HepG2 (cell line): ENCODE measurements around the gene HNRNPC. TPM values are rescaled to one million over a fixed set of nuclear protein-coding genes. Genes with fewer than 3 reads are reported as not detected.
A peak's percentile ranks its signal among the peaks of the same experiment; 100 is the strongest.

Source experiments
- ARID2 ChIP-seq: sonication (generic); formaldehyde crosslinking; IDR thresholded peaks from 2 replicates; pipeline ENCODE4 v1.8.1; 2022; ENCODE audit warnings: mild to moderate bottlenecking, missing genetic modification reagents, borderline replicate concordance
- ATRX ChIP-seq: sonication (generic); formaldehyde crosslinking; IDR thresholded peaks from 2 replicates; pipeline ENCODE4 v1.4.0; 2020; ENCODE audit warnings: missing genetic modification reagents, borderline replicate concordance
- FUBP1 ChIP-seq: sonication (generic); formaldehyde crosslinking; IDR thresholded peaks from 2 replicates; pipeline ENCODE4 v1.5.1; 2020; ENCODE audit warnings: missing genetic modification reagents, mild to moderate bottlenecking, borderline replicate concordance
- GMEB1 ChIP-seq: sonication (generic); formaldehyde crosslinking; IDR thresholded peaks from 2 replicates; pipeline ENCODE4 v1.5.1; 2020; ENCODE audit warnings: missing genetic modification reagents, mild to moderate bottlenecking, borderline replicate concordance
- HDAC1 ChIP-seq: sonication (generic); formaldehyde crosslinking; IDR thresholded peaks from 2 replicates; pipeline ENCODE4 v1.5.1; 2020; ENCODE audit warnings: mild to moderate bottlenecking, missing genetic modification reagents
- SP140L ChIP-seq: sonication (generic); formaldehyde crosslinking; IDR thresholded peaks from 2 replicates; pipeline ENCODE4 v1.4.0; 2020; ENCODE audit warnings: missing genetic modification reagents, borderline replicate concordance
- TCF12 ChIP-seq, 2 experiments: fragments of 450-650 bp in 1 of 2; sonication (generic) in 1 of 2; formaldehyde crosslinking in 1 of 2; IDR thresholded peaks; 2 replicates each; pipeline versions ENCODE4 v1.6.1 to v1.8.0; 2017 to 2022; ENCODE audit warnings: antibody characterized with exemption in 1 of 2, mild to moderate bottlenecking in 1 of 2, missing genetic modification reagents in 1 of 2, moderate library complexity in 1 of 2
- TCF7L2 ChIP-seq: IDR thresholded peaks from 2 replicates; pipeline ENCODE4 v1.6.1; 2011; ENCODE audit warnings: mild to moderate bottlenecking, low read depth, low read length, moderate library complexity
- THAP8 ChIP-seq: sonication (generic); formaldehyde crosslinking; IDR thresholded peaks from 2 replicates; pipeline ENCODE4 v1.5.1; 2020; ENCODE audit warnings: missing genetic modification reagents, mild to moderate bottlenecking, borderline replicate concordance
- ZNF143 ChIP-seq: sonication (generic); formaldehyde crosslinking; IDR thresholded peaks from 2 replicates; pipeline ENCODE4 v1.4.0; 2020; ENCODE audit warnings: missing genetic modification reagents
- ZNF691 ChIP-seq: sonication (generic); formaldehyde crosslinking; IDR thresholded peaks from 2 replicates; pipeline ENCODE4 v1.4.0; 2020; ENCODE audit warnings: missing genetic modification reagents, low read depth, mild to moderate bottlenecking, borderline replicate concordance
- ZNF850 ChIP-seq: sonication (generic); formaldehyde crosslinking; conservative IDR thresholded peaks from 2 replicates; pipeline ENCODE4 v1.9.0; 2021; ENCODE audit warnings: mild to moderate bottlenecking, missing genetic modification reagents
- polyA plus RNA-seq, 8 experiments: library from polyadenylated mRNA; depleted of rRNA in 3 of 8; stranded (reverse) in 7 of 8; unstranded in 1 of 8; fragments of >200 nt; fragmentation: Illumina TruSeq in 4 of 8; extraction: Trizol in 4 of 8; gene quantifications; 2 replicates each; pipeline versions ENCODE4 v1.2.1 to v1.2.3, GENCODE V29; 2011 to 2016; ENCODE audit warnings: low read depth in 4 of 8, missing spikeins in 1 of 8, mixed read lengths in 1 of 8; ENCODE audit not compliant: insufficient read depth in 1 of 8
- total RNA-seq, 5 experiments: library from RNA; depleted of rRNA; stranded (reverse); fragments of >200 nt; fragmentation: Illumina TruSeq; extraction: Trizol; gene quantifications; 2 replicates each; pipeline ENCODE4 v1.2.3, GENCODE V29; 2016; ENCODE audit warnings: low read depth in 1 of 5
- TF ChIP-seq, protein P1 (sequence below): sonication (generic); formaldehyde crosslinking; IDR thresholded peaks from 2 replicates; pipeline ENCODE4 v1.4.0; 2020; ENCODE audit warnings: mild to moderate bottlenecking, missing genetic modification reagents

HNRNPC gene
- total and polyA plus RNA-seq, 2 of the 13 experiments (the other 11 are each of a cell fraction or from before 2014, with no cell fraction given), result 628 to 1,099 TPM

GRCh38 chr14:21205678-21206581 lies 63.3 kb downstream of the HNRNPC start (continued):
- TF ChIP-seq THAP8 (CRISPR knock-in tag) (no peak), SP140L (no peak), ZNF850 (CRISPR knock-in tag) (no peak), HDAC1 (no peak), ATRX (CRISPR knock-in tag) (no peak), ZNF691 (no peak), GMEB1 (CRISPR knock-in tag) (no peak), ARID2 (peak; percentile 77; the same call in 1 of the 2 replicates), TCF7L2 (no peak), TCF12 (IDR thresholded peaks at IDR 0.05) (no peak), TCF12 (CRISPR knock-in tag; IDR thresholded peaks at IDR 0.05) (no peak), FUBP1 (CRISPR knock-in tag) (no peak), ZNF143 (CRISPR knock-in tag) (no peak)
- TF ChIP-seq, protein P1, sequence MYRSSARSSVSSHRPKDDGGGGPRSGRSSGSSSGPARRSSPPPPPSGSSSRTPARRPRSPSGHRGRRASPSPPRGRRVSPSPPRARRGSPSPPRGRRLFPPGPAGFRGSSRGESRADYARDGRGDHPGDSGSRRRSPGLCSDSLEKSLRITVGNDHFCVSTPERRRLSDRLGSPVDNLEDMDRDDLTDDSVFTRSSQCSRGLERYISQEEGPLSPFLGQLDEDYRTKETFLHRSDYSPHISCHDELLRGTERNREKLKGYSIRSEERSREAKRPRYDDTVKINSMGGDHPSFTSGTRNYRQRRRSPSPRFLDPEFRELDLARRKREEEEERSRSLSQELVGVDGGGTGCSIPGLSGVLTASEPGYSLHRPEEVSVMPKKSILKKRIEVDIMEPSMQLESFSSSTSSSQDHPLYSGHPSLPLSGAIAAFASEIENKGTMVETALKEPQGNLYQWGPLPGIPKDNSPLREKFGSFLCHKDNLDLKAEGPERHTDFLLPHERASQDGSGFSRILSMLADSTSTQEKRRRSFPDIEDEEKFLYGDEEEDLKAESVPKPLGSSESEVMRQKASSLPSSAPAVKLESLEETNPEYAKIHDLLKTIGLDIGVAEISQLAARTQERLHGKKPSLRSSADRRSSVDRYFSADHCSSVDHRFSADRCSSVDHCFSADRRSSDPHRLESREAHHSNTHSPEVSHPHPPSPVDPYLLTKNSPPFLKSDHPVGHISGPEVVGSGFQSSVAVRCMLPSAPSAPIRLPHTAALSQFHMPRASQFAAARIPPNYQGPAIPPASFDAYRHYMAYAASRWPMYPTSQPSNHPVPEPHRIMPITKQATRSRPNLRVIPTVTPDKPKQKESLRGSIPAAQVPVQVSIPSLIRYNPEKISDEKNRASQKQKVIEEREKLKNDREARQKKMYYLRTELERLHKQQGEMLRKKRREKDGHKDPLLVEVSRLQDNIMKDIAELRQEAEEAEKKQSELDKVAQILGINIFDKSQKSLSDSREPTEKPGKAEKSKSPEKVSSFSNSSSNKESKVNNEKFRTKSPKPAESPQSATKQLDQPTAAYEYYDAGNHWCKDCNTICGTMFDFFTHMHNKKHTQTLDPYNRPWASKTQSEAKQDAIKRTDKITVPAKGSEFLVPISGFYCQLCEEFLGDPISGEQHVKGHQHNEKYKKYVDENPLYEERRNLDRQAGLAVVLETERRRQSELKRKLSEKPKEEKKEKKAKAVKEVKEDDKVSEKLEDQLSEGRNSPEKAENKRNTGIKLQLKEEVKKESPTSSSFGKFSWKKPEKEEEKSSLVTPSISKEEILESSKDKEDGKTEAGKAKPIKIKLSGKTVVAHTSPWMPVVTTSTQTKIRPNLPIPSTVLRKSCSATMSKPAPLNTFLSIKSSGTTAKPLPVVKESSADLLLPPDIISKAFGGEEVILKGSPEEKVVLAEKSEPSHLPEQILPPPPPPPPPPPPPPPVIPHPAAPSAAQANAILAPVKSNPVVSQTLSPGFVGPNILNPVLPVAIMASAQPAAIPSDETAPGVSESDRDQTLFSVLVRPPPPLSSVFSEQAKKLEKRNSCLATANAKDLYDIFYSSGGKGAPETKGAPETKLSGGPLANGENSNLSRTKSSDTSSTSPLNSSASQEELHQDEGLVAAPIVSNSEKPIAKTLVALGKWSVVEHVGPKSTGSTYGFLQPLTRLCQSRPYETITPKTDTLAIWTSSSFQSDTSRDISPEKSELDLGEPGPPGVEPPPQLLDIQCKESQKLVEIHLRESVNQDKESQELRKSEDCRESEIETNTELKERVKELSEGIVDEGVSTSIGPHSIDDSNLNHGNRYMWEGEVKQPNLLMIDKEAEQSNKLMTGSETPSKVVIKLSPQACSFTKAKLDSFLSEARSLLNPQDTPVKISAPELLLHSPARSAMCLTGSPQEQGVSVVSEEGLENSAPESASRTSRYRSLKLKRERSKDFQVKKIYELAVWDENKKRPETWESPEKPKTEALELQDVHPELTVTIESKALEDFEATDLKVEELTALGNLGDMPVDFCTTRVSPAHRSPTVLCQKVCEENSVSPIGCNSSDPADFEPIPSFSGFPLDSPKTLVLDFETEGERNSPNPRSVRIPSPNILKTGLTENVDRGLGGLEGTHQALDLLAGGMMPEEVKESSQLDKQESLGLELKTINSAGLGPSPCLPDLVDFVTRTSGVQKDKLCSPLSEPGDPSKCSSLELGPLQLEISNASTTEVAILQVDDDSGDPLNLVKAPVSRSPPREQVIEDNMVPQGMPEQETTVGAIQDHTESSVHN (CRISPR knock-in tag), result no peak
